GM21529 (cell line): Measurements from ENCODE around the gene ISLR.
"Not testable (repeated sequence)": the region's sequence is repeated elsewhere in the genome, so short reads cannot be mapped to it uniquely, and the experiment has no call there.

Experiments
- ATAC-seq: cut with Tn5 transposase; IDR thresholded peaks from one replicate; pipeline ENCODE4 v1.9.1; 2021; ENCODE audit not compliant: unreplicated experiment

ISLR gene

DNA sequence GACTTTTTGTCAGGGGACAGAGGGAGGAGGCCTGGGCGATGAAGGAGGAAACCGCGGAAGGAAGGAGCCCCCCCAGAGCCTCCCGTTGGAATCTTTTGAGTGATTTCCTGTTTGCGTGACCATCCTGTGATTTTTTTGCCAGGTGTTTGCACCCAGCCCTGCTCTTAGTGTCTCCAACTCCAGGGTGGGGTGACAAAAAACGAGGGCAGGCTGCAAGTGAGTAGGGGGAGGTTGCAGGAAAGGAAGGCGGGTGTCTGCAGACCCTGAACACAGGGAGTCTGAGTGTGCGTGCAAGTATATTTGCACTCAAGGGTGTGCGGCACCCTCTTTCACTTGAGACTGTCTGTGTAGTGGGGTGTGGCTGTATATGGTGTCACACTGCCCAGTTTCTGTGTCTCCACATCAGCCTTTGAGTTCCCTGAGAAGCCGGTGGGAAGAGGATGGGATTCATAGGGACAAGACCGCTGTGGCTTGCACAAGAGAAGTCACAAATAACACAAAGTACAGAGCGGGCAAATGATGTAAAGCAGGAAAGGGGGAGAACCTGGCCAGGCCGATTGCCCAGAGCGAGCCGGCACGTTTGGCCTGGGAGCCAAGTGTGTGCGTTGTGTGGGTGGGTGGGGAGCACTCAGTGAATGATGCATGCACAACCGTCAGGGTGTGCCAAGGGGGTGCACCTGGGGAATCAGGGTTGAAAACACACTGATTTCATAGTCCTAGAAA, 36.5 kb upstream of the ISLR start:
- ATAC-seq: no peak

- ATAC-seq: no peak
These were observed 36.0 kb upstream of the ISLR start for GRCh38 chr15:74137537-74137894.

DNA sequence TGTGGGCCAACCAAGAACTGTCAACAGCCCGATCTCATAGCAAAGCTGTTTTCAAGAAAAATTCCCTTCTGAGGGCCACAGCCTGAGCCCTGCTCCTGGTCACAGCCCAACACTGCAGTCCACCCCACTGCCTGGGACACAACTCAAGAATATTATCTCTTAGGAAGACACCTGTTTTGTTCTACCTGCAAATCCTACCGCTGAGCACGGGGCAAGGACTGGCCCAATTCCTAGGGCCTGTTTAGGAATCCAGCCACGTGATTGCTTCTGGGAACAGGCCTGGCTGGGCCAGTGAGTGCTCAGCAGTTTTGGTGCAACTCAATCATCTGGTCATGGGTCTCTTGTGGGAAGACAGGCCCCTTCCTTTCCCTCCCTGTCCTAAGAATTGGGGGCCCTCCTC, 34.9 kb upstream of the ISLR start:
- ATAC-seq: no peak

GRCh38 chr15:74141591-74141990, 31.9 kb upstream of the ISLR start:
- ATAC-seq: no peak

DNA sequence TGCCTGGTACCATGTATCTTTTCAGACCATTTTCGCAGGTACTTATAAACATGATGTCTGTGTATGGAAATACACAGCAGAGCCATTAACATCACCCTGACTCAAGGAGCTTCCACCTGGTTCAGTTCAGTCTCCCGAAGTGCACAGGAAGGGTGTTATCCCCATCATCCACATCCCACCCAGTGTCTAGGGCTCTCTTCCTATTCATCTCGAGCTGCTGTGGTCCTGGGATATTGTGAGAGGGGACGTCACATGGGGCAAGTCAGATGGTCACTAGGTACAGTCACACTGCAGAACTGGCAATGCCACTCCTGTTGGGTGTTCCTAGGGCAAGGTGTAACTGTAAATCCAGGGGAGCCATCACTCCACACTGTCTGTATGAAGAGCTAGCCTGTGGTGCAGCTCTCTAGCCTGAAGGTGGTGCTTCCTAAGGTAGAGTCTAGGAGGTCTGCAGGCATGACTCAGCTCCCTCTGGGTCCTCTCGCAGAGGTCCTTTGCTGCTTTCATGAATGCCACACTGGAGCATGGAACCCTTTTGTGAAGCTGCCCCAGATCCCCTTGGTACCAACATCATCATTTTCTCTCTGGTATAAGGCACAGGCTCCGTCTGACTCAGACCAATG, 29.2 kb upstream of the ISLR start:
- ATAC-seq: no peak

DNA sequence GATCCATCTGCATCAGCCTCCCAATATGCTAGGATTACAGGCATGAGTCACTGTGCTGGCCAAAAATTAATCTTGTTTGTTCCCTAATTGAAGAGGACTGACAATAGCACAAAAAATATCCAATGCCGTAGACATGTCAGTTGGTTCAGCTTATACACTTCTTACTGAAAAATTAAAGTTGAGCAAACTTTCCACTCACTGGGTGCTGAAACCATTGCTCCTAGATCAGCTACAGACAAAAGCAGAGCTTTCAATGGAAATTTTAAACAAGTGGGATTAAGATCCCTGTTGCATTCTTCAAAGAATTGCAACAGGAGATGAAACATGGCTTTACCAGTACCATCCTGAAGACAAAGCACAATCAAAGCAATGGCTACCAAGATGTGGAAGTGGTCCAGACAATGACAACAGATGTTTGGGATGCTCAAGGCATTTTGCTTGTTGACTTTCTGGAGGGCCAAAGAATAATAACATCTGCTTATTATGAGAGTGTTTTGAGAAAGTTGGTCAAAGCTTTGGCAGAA, 27.2 kb upstream of the ISLR start:
- no peak for ATAC-seq

- no peak for ATAC-seq
These were observed 26.5 kb upstream of the ISLR start for GRCh38 chr15:74147051-74147450.

DNA sequence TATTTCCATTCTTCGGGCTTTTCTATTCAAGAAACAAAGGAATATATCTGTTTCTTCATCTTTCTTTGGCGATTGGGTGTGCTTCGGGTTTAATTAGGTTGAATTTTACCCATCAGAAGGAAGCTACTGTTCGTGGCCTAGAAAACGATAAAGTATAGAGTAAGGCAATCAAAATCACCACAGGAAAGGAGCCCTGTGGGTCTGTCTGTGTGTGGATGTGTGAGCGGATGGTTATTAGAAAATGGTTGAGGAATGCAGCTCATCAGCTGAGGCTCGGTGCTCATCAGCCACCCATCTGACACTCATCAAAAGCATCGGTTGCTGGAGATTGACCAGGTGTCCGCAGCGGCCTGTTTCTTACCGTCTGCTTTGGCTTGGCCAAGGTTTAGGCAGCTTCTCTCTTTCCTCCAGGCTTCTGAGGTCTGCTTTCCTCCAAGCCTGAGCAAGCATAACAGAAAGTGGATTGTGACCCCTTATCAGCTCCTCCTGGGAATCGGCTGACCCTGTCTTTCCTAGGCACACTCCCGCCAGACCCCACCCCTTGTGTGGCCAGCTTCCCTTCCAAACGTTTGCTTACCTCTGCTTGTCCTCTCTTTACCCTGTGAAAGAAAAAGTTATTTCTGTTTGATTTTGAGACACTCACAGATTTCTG, 17.6 kb upstream of the ISLR start:
- no peak for ATAC-seq

DNA sequence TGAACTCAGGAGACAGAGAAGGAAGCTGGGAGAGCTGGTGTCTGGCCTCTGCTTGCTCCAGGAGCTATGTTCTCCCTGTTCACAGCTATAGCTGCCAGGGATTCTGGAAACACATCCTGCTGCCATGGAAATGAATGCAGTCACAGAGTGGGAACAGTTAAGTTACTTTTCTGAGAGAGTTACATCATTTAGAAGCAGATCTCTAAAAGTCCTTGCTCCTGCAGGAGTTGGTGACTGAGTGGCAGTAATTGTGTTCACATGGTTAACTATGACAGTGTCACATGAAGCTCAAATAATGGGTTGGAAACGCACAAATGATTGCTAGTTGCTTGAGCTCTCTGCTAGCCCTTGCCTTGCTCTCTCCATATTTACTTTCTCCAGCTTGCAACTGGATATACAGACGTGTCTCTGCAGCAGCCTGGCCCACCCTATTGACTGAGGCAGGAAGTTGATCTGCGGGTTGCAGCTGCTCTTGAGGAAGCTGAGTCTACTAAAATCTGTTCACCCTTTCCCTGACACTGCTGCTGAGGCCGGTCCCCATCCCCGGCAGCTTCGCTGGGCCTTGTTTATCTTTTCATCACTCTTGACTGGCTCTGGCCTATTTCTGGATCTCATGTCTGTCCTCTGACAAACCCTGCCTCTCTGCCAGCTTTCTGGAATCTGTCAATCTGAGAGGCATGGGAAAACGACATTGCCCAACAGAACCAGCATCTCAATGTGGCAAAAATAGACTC, 16.7 kb upstream of the ISLR start:
- ATAC-seq: no peak

GRCh38 chr15:74157868-74158827, 15.4 kb upstream of the ISLR start:
- ATAC-seq: no peak

GRCh38 chr15:74158855-74159650, 14.5 kb upstream of the ISLR start:
- ATAC-seq: peak; percentile 89

DNA sequence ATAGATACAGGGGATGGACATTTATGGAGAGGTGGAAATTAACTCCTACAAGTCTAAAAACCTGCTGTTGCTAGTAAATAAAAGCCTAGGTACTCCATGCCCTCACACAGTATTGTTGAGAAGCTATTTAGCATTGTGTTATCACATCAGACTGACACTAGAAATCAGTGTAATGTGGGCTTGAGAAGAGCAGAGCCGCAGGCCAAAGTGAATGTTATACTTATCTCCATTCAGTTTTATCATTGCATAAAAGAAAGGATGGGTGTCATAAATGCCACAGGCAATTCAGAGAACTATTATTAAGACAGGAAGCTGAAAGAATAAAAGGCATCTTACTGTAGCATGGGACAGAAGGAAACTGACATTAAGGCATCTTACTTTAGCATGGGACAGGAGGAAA, 13.7 kb upstream of the ISLR start:
- ATAC-seq: no peak

DNA sequence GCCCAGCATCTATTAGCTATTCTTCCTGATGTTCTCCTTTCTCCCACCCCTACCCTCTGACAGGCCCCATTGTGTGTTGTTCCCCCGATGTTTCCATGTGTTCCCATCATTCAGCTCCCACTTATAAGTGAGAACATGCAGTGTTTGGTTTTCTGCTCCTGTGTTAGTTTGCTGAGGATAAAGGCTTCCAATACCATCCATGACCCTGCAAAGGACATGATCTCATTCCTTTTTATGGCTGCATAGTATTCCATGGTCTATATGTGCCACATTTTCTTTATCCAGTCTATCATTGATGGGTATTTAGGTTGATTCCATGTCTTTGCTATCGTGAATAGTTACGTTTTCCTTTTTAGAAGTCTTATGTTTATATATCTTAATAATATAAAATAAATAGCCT, 13.1 kb upstream of the ISLR start:
- not testable (repeated sequence) for ATAC-seq

DNA sequence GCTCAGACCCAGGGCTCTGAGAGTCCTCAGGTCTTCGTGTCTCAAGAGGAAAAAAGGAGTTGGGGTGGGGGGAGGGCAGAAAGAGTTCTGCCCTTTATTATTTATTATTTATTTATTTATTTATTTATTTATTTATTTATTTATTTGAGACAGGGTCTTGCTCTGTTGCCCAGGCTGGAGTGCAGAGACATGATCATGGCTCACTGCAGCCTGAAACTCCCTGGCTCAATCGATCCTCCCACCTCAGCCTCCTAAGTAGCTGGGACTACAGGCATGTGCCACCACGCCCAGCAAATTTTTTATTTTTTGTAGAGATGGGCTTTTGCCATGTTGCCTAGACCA, 11.3 kb upstream of the ISLR start:
- ATAC-seq: not testable (repeated sequence)

- ATAC-seq: no peak
These were observed 8.0 kb upstream of the ISLR start for GRCh38 chr15:74165461-74165860.

GRCh38 chr15:74167891-74168331, 5.6 kb upstream of the ISLR start:
- ATAC-seq: no peak

DNA sequence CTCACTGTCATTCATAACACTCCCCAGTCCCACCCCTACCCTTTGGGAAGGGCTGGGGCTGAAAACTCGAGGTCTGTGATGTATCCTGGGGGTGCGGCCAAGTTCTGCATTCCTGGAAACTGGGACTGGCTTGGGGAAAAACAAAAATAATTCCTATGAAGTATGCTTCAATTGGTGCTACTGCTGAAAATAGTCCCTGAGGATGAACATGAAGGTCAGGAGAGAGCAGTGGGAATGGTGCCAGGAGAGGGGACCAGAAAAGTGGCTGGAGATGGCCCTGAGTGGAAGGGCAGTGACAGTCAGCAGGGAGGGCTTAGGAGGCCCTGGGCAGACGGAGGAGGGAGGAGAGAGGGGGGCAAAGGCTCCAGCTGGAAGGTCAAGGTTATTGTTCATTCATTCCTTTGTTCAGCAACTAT, 4.8 kb upstream of the ISLR start:
- ATAC-seq: no peak

- no peak for ATAC-seq
These were observed 3.3 kb upstream of the ISLR start for GRCh38 chr15:74170071-74170844.
